ENCODE measurements around the gene SIRT2. TPM values are rescaled to one million over a fixed set of nuclear protein-coding genes. Genes with fewer than 3 reads are reported as not detected.
A peak's percentile ranks its signal among the peaks of the same experiment; 100 is the strongest.

Gene SIRT2
- total and polyA plus RNA-seq, 2 donors (not counting 1 experiment from before 2014, with no cell fraction given) = 42.4 to 65.9 TPM

DNA sequence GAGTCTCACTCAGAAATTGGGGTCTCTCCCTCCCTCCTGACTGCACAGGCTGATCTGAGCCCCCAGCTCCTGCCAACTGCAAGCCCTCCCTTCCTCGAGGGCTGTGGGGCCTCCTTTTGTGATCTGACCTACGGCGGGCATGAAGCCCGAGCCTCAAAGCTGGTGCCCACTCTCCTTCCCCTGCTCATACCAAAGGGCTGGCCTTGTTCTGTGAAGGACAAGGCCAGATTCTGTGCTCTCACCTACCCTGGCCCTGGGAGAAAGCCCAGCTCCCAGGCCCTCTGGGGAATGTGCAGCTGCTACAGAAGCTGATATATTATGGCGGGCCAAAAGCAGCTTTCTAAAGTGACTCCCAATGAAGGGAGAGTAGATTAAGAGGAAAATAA, 58.8 kb downstream of the SIRT2 start:
- ATAC-seq (ENCODE audit: low read depth) (no peak), DNase-seq (no peak)
- Histone ChIP-seq H3K36me3 (replicated peaks in 1 of 2; ENCODE audit: control extremely low read depth in 1 of 2, control insufficient read depth in 1 of 2, extremely low read depth in 1 of 2, insufficient read depth in 2 of 2, low read length in 1 of 2) (peaks cover 17 to 96% of the 10 kb centered on the region in 2 experiments), H2AFZ (ENCODE audit: insufficient read depth, low read depth, low read length, poor library complexity, severe bottlenecking) (no peak overlapping the region), H4K20me1 (ENCODE audit: control insufficient read depth, insufficient read depth, low read length, poor library complexity, severe bottlenecking) (peaks cover 91% of the 10 kb centered on the region), H3K9ac (ENCODE audit: low read length) (no peak overlapping the region), H3K4me3 (ENCODE audit: control extremely low read depth in 1 of 5, extremely low read depth in 1 of 5, insufficient read depth in 1 of 5, low read depth in 2 of 5, low read length in 4 of 5) (no peak overlapping the region), H3K27ac (ENCODE audit: low read length in 2 of 2) (peak overlapping the region in 1 of 2 donors; percentile 37), H3K9me3 (ENCODE audit: control extremely low read depth in 1 of 3, control insufficient read depth in 2 of 3, insufficient read depth in 1 of 3, low read length in 2 of 3) (no peaks in the 10 kb centered on the region), H3K27me3 (replicated peaks in 1 of 4; ENCODE audit: control extremely low read depth in 1 of 4, control insufficient read depth in 3 of 4, insufficient read depth in 4 of 4, low read length in 3 of 4) (no peaks in the 10 kb centered on the region), H3K4me1 (ENCODE audit: control insufficient read depth in 2 of 2, insufficient read depth in 2 of 2, low read length in 2 of 2) (peaks cover 35 to 37% of the 10 kb centered on the region in 2 donors), H3K79me2 (ENCODE audit: control insufficient read depth, insufficient read depth, low read length) (peaks cover 62% of the 10 kb centered on the region), H3K4me2 (replicated peaks; ENCODE audit: low read depth, low read length, poor library complexity, severe bottlenecking) (no peak overlapping the region)
- intact Hi-C loops (cut with micrococcal nuclease) = no loop called here
- Mint-ChIP-seq H3K27ac (no peak overlapping the region), H3K27me3 (no peaks in the 10 kb centered on the region), H3K4me1 (peaks cover 42% of the 10 kb centered on the region), H3K9me3 (ENCODE audit: insufficient read depth) (no peaks in the 10 kb centered on the region), H3K4me3 (no peak overlapping the region)
- TF ChIP-seq EZH2 (IDR thresholded peaks at IDR 0.05; ENCODE audit: borderline replicate concordance, insufficient read depth, low read depth, low read length, poor library complexity, severe bottlenecking) = no peak
- TF ChIP-seq, protein P1, sequence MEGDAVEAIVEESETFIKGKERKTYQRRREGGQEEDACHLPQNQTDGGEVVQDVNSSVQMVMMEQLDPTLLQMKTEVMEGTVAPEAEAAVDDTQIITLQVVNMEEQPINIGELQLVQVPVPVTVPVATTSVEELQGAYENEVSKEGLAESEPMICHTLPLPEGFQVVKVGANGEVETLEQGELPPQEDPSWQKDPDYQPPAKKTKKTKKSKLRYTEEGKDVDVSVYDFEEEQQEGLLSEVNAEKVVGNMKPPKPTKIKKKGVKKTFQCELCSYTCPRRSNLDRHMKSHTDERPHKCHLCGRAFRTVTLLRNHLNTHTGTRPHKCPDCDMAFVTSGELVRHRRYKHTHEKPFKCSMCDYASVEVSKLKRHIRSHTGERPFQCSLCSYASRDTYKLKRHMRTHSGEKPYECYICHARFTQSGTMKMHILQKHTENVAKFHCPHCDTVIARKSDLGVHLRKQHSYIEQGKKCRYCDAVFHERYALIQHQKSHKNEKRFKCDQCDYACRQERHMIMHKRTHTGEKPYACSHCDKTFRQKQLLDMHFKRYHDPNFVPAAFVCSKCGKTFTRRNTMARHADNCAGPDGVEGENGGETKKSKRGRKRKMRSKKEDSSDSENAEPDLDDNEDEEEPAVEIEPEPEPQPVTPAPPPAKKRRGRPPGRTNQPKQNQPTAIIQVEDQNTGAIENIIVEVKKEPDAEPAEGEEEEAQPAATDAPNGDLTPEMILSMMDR (IDR thresholded peaks at IDR 0.05) = no peak
- POLR2A ChIA-PET = interaction anchor here (0.6 kb wide), 2 partner anchors 8 to 23 kb away, joined by 3 to 6 read pairs; no protein-coding TSS in a partner anchor
- CTCF ChIA-PET = interaction anchor here (0.8 to 0.9 kb wide), 3 partner anchors 29 to 108 kb away, joined by 3 read pairs; no protein-coding TSS in a partner anchor
- WGBS (ENCODE audit: insufficient coverage) = 97% methylated on average over 4 of the region's 5 CpGs

DNA sequence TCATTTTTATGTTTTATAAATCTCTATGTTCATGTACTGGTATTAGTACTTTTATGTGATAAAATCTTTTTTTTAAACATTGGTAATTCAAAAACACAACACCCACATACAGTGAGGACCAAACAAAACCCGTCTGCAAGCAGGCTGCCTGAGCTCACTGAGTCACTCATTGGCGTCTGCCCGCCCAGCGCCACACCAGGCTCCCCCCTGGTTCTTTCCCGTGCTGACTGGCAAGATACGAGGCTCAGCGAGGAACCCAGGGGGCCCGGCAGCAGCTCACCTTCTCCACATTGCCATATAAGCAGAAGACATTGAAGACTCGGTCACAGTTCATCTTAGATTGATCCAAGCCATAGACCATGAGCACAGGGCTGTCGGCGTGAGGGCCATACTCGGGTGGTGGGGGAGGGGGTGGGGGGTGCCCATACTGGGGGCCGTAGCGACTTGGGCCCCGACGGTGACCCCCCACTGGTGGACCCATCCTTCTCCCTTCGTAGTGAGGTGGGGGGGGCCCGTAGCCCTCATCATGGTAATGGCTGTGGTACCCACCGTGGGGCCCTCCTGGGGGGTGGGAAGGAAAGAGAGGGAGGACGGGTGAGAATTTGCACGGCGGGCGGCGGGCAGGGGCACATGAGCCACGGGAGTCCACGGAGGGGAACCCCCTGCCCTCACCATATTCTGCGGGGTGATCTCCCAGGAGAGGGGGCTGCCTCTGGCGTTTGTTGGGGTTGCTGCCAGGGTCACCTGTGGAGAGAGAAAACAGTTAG, 59.4 kb downstream of the SIRT2 start:
- Mint-ChIP-seq H3K9me3 (ENCODE audit: insufficient read depth) (no peaks in the 10 kb centered on the region), H3K27ac (no peak overlapping the region), H3K4me1 (peaks cover 38% of the 10 kb centered on the region), H3K4me3 (no peak overlapping the region), H3K27me3 (no peaks in the 10 kb centered on the region)
- peaks cover 86% of the 10 kb centered on the region for H4K20me1 ChIP-seq (ENCODE audit: control insufficient read depth, insufficient read depth, low read length, poor library complexity, severe bottlenecking)
- H3K4me1 ChIP-seq (ENCODE audit: control insufficient read depth in 2 of 2, insufficient read depth in 2 of 2, low read length in 2 of 2) = peaks cover 35 to 37% of the 10 kb centered on the region in 2 donors
- H3K27ac ChIP-seq (ENCODE audit: low read length in 2 of 2) = no peak overlapping the region
- peaks cover 15 to 90% of the 10 kb centered on the region in 2 experiments for H3K36me3 ChIP-seq (replicated peaks in 1 of 2; ENCODE audit: control extremely low read depth in 1 of 2, control insufficient read depth in 1 of 2, extremely low read depth in 1 of 2, insufficient read depth in 2 of 2, low read length in 1 of 2)
- WGBS (ENCODE audit: insufficient coverage) = 100% methylated on average over 4 of the region's 28 CpGs
- no peak for DNase-seq
- H3K9ac ChIP-seq (ENCODE audit: low read length) = no peak overlapping the region
- POLR2A ChIA-PET = interaction anchor here (0.6 kb wide), 2 partner anchors 24 to 659 kb away, joined by 6 to 7 read pairs; partner anchors contain the start of gene DLL3
- no peak overlapping the region for H2AFZ ChIP-seq (ENCODE audit: insufficient read depth, low read depth, low read length, poor library complexity, severe bottlenecking)
- no peaks in the 10 kb centered on the region for H3K9me3 ChIP-seq (ENCODE audit: control extremely low read depth in 1 of 3, control insufficient read depth in 2 of 3, insufficient read depth in 1 of 3, low read length in 2 of 3)
- H3K4me2 ChIP-seq (replicated peaks; ENCODE audit: low read depth, low read length, poor library complexity, severe bottlenecking) = no peak overlapping the region
- H3K4me3 ChIP-seq (ENCODE audit: control extremely low read depth in 1 of 5, extremely low read depth in 1 of 5, insufficient read depth in 1 of 5, low read depth in 2 of 5, low read length in 4 of 5) = no peak overlapping the region
- CTCF ChIA-PET = interaction anchor here (0.8 kb wide), 1 partner anchor 29 kb away, joined by 3 read pairs; no protein-coding TSS in a partner anchor
- ATAC-seq (ENCODE audit: low read depth) = no peak
- TF ChIP-seq, protein P1 (IDR thresholded peaks at IDR 0.05) = no peak
- no peak for TF ChIP-seq EZH2 (IDR thresholded peaks at IDR 0.05; ENCODE audit: borderline replicate concordance, insufficient read depth, low read depth, low read length, poor library complexity, severe bottlenecking)
- intact Hi-C loops (cut with micrococcal nuclease) = no loop called here
- no peaks in the 10 kb centered on the region for H3K27me3 ChIP-seq (replicated peaks in 1 of 4; ENCODE audit: control extremely low read depth in 1 of 4, control insufficient read depth in 3 of 4, insufficient read depth in 4 of 4, low read length in 3 of 4)
- peaks cover 56% of the 10 kb centered on the region for H3K79me2 ChIP-seq (ENCODE audit: control insufficient read depth, insufficient read depth, low read length)
